Activated CD4-positive, alpha-beta T cell treated with anti-CD3 and anti-CD28 coated beads, Interleukin-2, amount 50 U/mL, for 48 hours (primary cell): ENCODE measurements around the gene REC114.
"Not testable (repeated sequence)": the region's sequence is repeated elsewhere in the genome, so short reads cannot be mapped to it uniquely, and the experiment has no call there.

Source experiments
- DNase-seq, 2 experiments: peaks; one replicate each; pipeline ENCODE4 v3.0.0-alpha.2; 2020

The REC114 gene, protein sequence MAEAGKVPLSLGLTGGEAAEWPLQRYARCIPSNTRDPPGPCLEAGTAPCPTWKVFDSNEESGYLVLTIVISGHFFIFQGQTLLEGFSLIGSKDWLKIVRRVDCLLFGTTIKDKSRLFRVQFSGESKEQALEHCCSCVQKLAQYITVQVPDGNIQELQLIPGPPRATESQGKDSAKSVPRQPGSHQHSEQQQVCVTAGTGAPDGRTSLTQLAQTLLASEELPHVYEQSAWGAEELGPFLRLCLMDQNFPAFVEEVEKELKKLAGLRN

DNA sequence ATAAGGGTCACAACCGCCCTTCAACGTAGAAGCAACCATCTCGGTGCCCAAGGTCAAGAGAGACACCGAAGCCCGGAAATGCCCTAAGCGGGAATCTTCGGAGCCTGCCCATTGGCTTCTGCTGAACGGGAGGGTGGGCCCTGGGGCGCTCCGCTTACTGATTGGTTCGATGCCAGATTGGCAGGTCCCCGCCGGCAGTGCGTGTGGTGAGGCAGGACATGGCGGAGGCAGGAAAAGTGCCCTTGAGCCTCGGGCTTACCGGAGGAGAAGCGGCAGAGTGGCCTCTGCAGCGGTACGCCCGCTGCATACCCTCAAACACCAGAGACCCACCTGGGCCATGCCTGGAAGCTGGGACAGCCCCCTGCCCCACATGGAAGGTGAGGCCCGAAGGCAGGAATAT is at the start of gene REC114:
TSS of gene REC114 (plus strand) at position 197 of the 400 bp plus-strand sequence. CDS start at position 219, 22 bp downstream.
- DNase-seq: no peak

GRCh38 chr15:73393336-73393735 is 49.6 kb upstream of the REC114 start:
- DNase-seq: no peak

DNA sequence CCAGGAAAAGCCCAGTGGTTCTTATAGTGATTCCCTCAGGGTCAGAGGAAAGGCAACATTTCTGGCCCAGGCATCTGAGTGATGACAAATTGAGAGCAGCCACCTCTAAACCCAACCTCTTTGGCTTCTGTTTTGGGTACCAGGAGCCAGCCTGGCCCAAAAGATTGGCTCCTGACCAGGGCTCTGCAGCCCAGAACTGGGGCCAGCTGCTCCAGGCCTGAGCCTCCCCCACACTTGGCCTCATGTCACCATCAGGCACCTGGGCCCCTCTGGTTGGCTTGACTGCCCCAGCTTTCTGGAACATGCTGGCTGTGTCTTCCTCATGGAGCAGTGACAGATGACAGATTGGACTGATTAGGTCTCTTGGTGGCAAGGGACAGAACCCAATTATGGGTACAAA is 48.2 kb upstream of the REC114 start:
- DNase-seq: no peak

DNA sequence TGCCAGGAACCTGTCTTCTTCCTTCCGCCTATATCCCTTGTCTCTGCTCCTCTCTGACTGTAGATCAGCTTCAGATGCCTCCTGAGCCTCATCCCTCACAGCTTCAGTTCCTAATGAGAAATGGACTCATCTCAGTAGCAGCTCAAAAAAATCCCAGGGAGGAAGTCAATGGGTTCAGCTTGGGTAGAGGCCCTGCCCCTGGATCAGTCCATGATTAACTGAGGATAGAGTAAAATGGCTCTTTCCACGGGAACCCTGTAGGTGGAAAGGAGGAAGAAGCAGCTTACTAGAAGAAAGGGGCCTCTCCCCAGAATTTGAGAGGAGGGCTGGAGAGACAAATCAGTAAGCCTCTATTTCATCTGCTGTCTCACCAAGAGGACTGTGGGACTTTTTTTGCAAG is 47.3 kb upstream of the REC114 start:
- DNase-seq: no peak

GRCh38 chr15:73397461-73397860 is 45.5 kb upstream of the REC114 start:
- no peak for DNase-seq

DNA sequence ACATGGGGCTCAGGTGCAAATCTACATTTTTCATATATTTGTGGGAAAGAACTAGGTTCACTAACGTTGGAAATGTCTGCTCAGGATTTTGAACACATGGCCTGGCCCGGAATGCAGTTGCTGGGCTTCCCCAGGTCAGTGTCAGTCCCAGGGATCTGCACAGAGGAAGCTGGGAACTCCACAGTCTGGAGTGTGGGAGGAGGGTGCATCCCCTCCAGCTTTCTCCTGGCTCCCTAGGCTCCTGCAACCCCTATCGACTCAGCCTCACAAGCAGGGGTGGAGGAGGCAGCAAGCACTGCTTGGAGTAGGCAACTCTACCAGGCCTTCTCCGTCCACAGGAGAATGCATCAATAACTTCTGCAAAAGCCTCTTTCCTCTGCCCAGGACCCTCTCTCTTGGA is 44.1 kb upstream of the REC114 start:
- no peak for DNase-seq

DNA sequence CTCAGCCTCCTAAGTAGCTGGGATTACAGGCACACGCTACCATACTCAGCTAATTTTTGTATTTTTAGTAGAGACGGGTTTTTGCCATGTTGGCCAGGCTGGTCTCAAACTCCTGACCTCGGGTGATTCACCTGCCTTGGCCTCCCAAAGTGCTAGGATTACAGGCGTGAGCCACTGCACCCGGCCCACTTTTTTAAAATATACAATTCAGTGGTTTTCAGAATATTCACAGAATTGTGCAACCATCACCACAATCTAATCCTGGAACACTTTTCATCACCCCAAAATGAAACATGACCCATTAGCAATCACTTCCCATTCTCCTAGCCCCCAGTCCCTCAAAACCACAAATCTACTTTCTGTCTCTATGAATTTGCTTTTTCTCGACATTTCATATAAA is 42.7 kb upstream of the REC114 start:
- not testable (repeated sequence) for DNase-seq

DNA sequence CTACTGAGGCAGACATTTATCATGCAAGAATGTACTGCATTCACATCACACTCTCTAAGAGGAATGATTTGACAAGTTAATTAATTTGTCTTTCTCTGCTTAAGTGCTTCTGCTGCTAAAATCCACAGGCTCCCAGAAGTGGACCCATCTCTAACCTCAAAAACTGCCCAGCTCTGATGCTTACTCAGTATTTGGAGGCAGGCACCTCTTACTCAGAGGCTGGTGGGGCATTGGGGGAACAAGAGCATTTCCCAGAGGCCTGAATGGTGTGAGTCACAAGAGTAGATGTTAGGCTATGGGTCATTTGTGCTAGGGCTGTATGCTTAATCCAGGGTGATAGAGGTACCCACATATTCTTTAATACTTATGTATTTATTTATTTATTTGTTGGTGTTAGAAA is 39.8 kb upstream of the REC114 start:
- DNase-seq: no peak

- no peak for DNase-seq
These were observed 28.1 kb upstream of the REC114 start for GRCh38 chr15:73414876-73415275.

DNA sequence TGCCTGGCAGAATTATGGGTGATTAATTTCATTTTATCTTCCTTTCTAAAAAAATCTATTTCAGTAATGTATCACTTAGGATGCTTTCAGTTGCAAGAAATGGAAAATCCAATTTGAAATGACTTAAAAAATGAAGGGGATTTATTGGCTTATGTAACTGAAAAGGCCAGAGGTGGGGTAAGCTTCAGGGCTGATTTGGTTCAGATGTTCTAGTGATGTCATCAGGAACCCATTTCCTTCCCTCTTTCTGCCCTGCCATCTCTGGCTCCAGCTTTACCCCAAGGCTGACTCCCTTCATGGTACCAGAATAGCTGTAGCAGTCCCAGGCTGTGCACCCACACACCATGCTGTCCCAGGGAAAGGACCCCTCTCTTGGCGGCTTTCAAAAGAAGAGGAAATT is 18.5 kb upstream of the REC114 start:
- no peak for DNase-seq

DNA sequence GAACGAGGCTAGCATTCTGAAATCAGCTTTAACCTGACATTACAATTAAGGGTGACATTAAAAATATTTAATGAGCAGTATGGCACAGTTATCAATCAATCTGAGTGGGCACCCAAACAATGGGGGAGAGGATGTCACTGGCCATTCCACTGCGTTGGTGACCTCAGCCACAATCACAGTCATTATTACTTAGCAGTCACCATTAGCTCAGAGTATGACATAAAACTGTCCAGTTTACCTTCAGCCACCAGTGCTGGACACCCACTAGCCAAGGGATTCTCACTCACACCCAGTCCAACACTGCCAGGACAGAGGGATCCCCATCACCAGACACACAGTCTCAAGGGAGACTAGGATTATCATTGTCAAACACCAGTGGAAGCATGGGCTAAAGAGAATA is 17.5 kb upstream of the REC114 start:
- DNase-seq: no peak

DNA sequence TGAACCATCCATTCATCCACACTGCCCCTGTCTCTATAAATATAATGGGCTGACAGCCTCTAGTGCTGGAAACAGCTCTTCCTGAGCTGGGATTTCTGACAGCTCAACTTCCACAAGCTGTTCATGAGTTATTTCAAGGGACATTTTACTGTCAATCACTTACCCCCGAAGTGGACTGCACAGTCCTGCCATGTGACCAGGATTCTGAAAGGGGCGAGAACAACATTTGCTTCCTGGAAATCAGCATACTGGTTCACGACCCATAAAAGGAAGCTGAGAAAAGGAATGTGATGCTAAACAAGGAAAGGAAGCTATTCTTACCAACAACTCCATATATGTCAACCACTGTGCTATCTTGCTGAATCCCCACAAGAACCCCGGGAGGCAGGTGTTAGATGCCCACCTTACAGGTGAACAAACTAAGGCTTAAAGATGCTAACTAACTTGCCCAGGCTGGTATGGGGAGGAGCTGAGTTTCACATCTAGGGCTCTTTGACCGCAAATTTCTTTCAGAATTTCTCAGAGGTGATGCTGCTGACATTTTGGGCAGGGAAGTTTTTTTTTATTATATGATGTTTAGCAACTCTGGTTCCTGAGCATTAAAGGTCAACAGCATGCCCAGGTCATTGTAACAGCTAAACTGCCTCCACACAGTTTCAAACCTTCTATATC is 16.5 kb upstream of the REC114 start:
- DNase-seq: no peak

DNA sequence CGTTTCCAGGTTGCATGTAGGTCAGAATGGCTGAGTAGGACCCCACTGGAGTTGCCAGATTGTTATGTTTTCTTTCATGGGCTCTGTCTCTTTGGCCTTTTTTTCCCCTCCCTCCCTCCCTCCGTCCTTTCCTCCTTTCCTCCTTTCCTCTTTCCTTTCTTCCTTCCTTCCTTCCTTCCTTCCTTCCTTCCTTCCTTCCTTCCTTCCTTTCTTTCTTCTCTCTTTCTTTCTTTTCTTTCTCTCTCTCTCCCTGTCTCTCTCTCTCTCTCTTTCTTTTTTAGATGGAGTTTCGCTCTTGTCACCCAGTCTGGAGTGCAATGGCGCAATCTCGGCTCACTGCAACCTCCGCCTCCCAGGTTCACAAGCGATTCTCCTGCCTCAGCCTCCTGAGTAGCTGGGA is 11.6 kb upstream of the REC114 start:
- DNase-seq: not testable (repeated sequence)

DNA sequence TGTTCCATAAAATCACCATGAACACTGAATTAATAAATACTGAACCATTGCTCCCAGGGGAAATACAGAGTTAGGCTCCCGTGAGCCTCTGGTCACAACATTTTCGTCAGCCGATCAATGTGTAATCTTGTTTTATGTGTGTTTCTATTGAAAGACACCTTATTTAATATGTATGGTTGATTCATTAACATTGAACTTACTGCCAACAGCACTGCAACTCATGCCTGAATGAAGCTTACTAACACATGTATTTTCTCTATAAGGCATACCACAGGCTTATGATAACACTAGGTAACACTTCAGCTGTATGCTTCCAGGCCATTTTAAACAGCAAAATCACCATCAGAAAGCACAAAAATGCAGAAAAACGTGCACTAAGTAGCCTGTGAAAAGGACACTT is 9.1 kb upstream of the REC114 start:
- no peak for DNase-seq

DNA sequence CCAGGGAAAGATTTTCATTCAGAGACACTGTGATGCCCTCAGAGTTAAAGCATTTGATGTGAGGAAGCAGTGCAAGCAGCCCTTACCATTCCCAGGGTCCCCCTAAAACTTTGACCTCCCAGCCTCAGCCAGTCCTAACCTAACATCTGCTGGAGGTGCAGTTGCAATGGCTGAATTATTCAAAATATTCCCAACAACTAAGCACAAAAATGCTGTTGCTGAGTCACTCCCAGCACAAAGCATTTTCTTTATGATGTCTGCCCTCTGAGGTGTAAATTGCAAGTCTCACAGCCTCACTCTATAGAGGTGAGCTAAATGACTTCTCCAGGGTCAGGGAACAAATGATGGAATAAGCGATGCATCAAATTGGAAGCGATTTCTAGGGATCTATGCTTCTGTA is 6.4 kb upstream of the REC114 start:
- DNase-seq: no peak

- no peak for DNase-seq
These were observed 5.3 kb upstream of the REC114 start for GRCh38 chr15:73437543-73438109.

GRCh38 chr15:73438651-73439050 is 4.3 kb upstream of the REC114 start:
- DNase-seq: no peak

DNA sequence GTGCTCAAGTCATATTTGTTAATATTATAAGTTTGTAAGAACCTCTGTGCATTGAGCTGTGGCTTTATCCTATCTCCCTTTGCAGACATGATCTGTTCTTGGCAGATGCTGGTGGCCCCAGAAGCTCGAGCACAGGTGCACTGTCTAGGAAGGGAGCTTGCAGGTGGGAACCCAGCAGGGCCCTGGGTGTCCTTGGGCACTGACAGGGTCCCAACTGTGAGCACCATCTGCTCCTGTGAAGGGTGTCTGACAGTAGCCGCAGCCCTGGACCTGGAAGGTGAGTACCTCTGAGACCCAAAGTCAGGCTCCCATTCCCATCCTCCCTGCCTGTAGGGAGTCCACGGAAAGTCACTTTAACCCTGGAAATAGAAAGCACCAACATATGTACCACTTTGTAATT is 2.4 kb upstream of the REC114 start:
- DNase-seq: no peak

GRCh38 chr15:73442421-73442820 is 543 bp upstream of the REC114 start:
- DNase-seq: no peak

DNA sequence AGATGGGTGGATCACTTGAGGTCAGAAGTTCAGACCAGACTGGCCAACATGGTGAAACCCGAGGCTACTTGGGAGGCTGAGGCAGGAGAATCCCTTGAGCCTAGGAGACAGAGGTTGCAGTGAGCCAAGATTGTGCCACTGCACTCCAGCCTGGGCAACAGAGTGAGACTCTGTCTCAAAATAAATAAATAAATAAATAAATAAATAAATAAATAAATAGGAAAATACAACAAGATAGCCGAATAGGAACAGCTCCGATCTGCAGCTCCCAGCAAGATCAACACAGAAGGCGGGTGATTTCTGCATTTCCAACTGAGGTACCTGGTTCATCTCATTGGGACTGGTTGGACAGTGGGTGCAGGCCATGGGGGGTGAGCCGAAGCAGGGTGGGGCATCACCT is 4.5 kb downstream of the REC114 start:
- not testable (repeated sequence) for DNase-seq

- DNase-seq: peak; percentile 4 to 7
These were observed 5.3 kb downstream of the REC114 start for GRCh38 chr15:73448158-73448758.

DNA sequence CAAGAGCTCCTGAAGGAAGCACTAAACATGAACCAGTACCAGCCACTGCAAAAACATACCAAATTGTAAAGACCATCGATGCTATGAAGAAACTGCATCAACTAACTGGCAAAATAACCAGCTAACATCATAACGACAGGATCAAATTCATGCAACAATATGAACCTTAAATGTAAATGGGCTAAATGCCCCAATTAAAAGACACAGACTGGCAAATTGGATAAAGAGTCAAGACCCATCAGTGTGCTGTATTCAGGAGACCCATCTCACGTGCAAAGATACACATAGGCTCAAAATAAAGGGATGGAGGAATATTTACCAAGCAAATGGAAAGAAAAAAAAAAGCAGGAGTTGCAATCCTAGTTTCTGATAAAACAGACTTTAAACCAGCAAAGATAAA is 7.0 kb downstream of the REC114 start:
- not testable (repeated sequence) for DNase-seq

DNA sequence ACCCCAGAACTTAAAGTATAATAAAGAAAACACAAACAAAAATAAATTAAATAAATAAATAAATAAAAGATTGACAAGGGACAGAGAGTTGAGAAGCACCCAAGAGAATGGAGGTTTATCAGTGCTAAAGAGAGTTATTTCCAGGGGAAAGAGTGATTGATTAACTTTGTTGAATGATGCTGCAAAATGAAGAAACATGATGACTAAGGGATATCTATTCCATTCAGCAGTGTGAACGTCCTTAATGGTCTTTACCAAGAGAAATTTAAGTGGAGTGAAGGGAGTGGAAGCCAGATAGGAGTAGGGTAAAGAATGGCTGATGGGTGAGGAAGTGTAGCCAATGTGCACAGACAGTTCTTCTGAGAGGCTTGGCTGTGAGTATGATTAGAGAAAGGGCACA is 11.1 kb downstream of the REC114 start:
- no peak for DNase-seq

GRCh38 chr15:73455876-73456275 is 12.9 kb downstream of the REC114 start:
- no peak for DNase-seq
